GM18508 (cell line): ENCODE measurements around the gene LRRK2.
A peak's percentile ranks its signal among the peaks of the same experiment; 100 is the strongest.
"Not testable (repeated sequence)": the region's sequence is repeated elsewhere in the genome, so short reads cannot be mapped to it uniquely, and the experiment has no call there.

Source experiments
- ATAC-seq: cut with Tn5 transposase; IDR thresholded peaks from one replicate; pipeline ENCODE4 v1.9.1; 2021; ENCODE audit warnings: moderate number of reproducible peaks; ENCODE audit not compliant: insufficient read depth, unreplicated experiment

Gene LRRK2

GRCh38 chr12:40211186-40211585 lies 13.6 kb upstream of the LRRK2 start:
- ATAC-seq: not testable (repeated sequence)

- no peak for ATAC-seq
These were observed 12.2 kb upstream of the LRRK2 start for GRCh38 chr12:40212566-40212965.

GRCh38 chr12:40215982-40216381 lies 8.8 kb upstream of the LRRK2 start:
- ATAC-seq: no peak

- no peak for ATAC-seq
These were observed 8.1 kb upstream of the LRRK2 start for GRCh38 chr12:40216516-40217288.

GRCh38 chr12:40219760-40220159 lies 5.0 kb upstream of the LRRK2 start:
- no peak for ATAC-seq

GRCh38 chr12:40222247-40222646 lies 2.5 kb upstream of the LRRK2 start:
- ATAC-seq: no peak

- no peak for ATAC-seq
These were observed 1.2 kb upstream of the LRRK2 start for GRCh38 chr12:40223646-40224045.

- ATAC-seq: no peak
These were observed 663 bp downstream of the LRRK2 start for GRCh38 chr12:40225337-40225983.

GRCh38 chr12:40225984-40226602 lies 1.3 kb downstream of the LRRK2 start:
- peak; percentile 53 for ATAC-seq

GRCh38 chr12:40226705-40227104 lies 1.9 kb downstream of the LRRK2 start:
- ATAC-seq: peak; percentile 18

- no peak for ATAC-seq
These were observed 2.6 kb downstream of the LRRK2 start for GRCh38 chr12:40227447-40227846.

GRCh38 chr12:40228727-40229126 lies 3.9 kb downstream of the LRRK2 start:
- no peak for ATAC-seq

GRCh38 chr12:40229690-40230651 lies 5.2 kb downstream of the LRRK2 start:
- ATAC-seq: no peak

GRCh38 chr12:40232602-40233001 lies 7.8 kb downstream of the LRRK2 start:
- no peak for ATAC-seq

GRCh38 chr12:40233741-40234367 lies 9.1 kb downstream of the LRRK2 start:
- ATAC-seq: no peak

GRCh38 chr12:40236357-40236850 lies 11.6 kb downstream of the LRRK2 start:
- no peak for ATAC-seq

- no peak for ATAC-seq
These were observed 13.6 kb downstream of the LRRK2 start for GRCh38 chr12:40238266-40238902.

- no peak for ATAC-seq
These were observed 14.2 kb downstream of the LRRK2 start for GRCh38 chr12:40238979-40239378.

GRCh38 chr12:40240779-40241178 lies 16.0 kb downstream of the LRRK2 start:
- no peak for ATAC-seq
